LNCaP clone FGC (cell line): ENCODE results near the gene SULT6B1.
A peak's percentile ranks its signal among the peaks of the same experiment; 100 is the strongest.

Source experiments
- DNase-seq: peaks from one replicate; pipeline ENCODE4 v3.0.0-alpha.2; 2011; ENCODE audit warnings: low read depth
- H3K4me3 ChIP-seq: 2 replicates; pipeline ENCODE4 v1.5.1; 2011; ENCODE audit warnings: mild to moderate bottlenecking, low read depth, low read length, control low read depth
- CTCF ChIP-seq: IDR thresholded peaks from 2 replicates; pipeline ENCODE4 v1.5.1; 2012; ENCODE audit warnings: mild to moderate bottlenecking; ENCODE audit not compliant: control insufficient read depth, insufficient read depth; ENCODE audit errors: extremely low read depth

Gene SULT6B1

GRCh38 chr2:37180640-37181039, 7.8 kb downstream of the SULT6B1 start:
- no peak for DNase-seq
- TF ChIP-seq CTCF, result no peak
- H3K4me3 ChIP-seq, result no peak overlapping the region

GRCh38 chr2:37180006-37180639, 8.3 kb downstream of the SULT6B1 start:
- no peak for TF ChIP-seq CTCF
- H3K4me3 ChIP-seq, result no peak overlapping the region
- DNase-seq, result no peak

- DNase-seq, result no peak
- no peak for TF ChIP-seq CTCF
- no peak overlapping the region for H3K4me3 ChIP-seq
Measured at GRCh38 chr2:37173741-37174140, 14.7 kb downstream of the SULT6B1 start.

GRCh38 chr2:37171624-37171950, 16.9 kb downstream of the SULT6B1 start:
- no peak for DNase-seq
- TF ChIP-seq CTCF, result no peak
- no peak overlapping the region for H3K4me3 ChIP-seq

GRCh38 chr2:37168217-37168981, 20.1 kb downstream of the SULT6B1 start:
- H3K4me3 ChIP-seq, result no peak overlapping the region
- peak; percentile 69 for TF ChIP-seq CTCF
- no peak for DNase-seq

GRCh38 chr2:37167636-37168180, 20.8 kb downstream of the SULT6B1 start:
- no peak for TF ChIP-seq CTCF
- no peak overlapping the region for H3K4me3 ChIP-seq
- DNase-seq, result no peak
